DOHH2 (cell line): ENCODE results near the gene TCP10L.

ENCODE experiments used
- H3F3A ChIP-seq: fragments of 200-600 bp; sonication (generic), shearing (Covaris generic); 2 replicates; pipeline ENCODE4 v1.6.0; 2016; ENCODE audit warnings: antibody characterized with exemption, mild to moderate bottlenecking; ENCODE audit not compliant: control insufficient read depth, insufficient read depth
- H3K27ac ChIP-seq: fragments of 200-600 bp; sonication (generic); 2 replicates; pipeline ENCODE4 v1.5.1; 2014; ENCODE audit warnings: low read depth, mild to moderate bottlenecking, low read length, moderate library complexity
- H3K27me3 ChIP-seq: fragments of 200-600 bp; sonication (generic); 2 replicates; pipeline ENCODE4 v1.6.1; 2014; ENCODE audit warnings: mild to moderate bottlenecking, low read length, mixed read lengths; ENCODE audit not compliant: control insufficient read depth
- H3K36me3 ChIP-seq: fragments of 200-600 bp; sonication (generic); 2 replicates; pipeline ENCODE4 v1.6.1; 2014; ENCODE audit warnings: mild to moderate bottlenecking, low read length, moderate library complexity, mixed read lengths; ENCODE audit not compliant: control insufficient read depth
- H3K4me1 ChIP-seq: fragments of 200-600 bp; sonication (generic); 2 replicates; pipeline ENCODE4 v1.6.1; 2014; ENCODE audit warnings: mild to moderate bottlenecking, low read length, mixed read lengths; ENCODE audit not compliant: control insufficient read depth
- H3K4me2 ChIP-seq: fragments of 200-600 bp; sonication (generic); 2 replicates; pipeline ENCODE4 v1.6.0; 2014; ENCODE audit warnings: mild to moderate bottlenecking, low read length, moderate library complexity
- H3K4me3 ChIP-seq: fragments of 200-600 bp; sonication (generic); 2 replicates; pipeline ENCODE4 v1.5.1; 2014; ENCODE audit warnings: mild to moderate bottlenecking, low read length, mixed read lengths
- H3K79me2 ChIP-seq: fragments of 200-600 bp; sonication (generic); 2 replicates; pipeline ENCODE4 v1.6.1; 2014; ENCODE audit warnings: mild to moderate bottlenecking, low read length, mixed read lengths; ENCODE audit not compliant: control insufficient read depth
- H3K9me2 ChIP-seq: fragments of 200-600 bp; sonication (generic); replicated peaks from 2 replicates; pipeline ENCODE4 v1.6.1; 2014; ENCODE audit warnings: mild to moderate bottlenecking, low read length, mixed read lengths; ENCODE audit not compliant: control insufficient read depth
- H3K9me3 ChIP-seq: fragments of 200-600 bp; sonication (generic); 2 replicates; pipeline ENCODE4 v1.6.1; 2014; ENCODE audit warnings: antibody characterized with exemption, low read length, mixed read lengths; ENCODE audit not compliant: control insufficient read depth, insufficient read depth
- H4K20me1 ChIP-seq: fragments of 200-600 bp; sonication (generic); 2 replicates; pipeline ENCODE4 v1.6.0; 2014; ENCODE audit warnings: low read depth, mild to moderate bottlenecking, antibody characterized with exemption, low read length, moderate library complexity; ENCODE audit not compliant: control insufficient read depth, insufficient read depth
- CTCF ChIP-seq: fragments of 200-600 bp; sonication (generic); IDR thresholded peaks from one replicate; pipeline ENCODE4 v1.5.1; 2014; ENCODE audit warnings: antibody characterized with exemption, mild to moderate bottlenecking, low read depth, low read length; ENCODE audit not compliant: poor library complexity, severe bottlenecking
- EZH2phosphoT487 ChIP-seq: fragments of 200-600 bp; sonication (generic); IDR thresholded peaks from 2 replicates; pipeline ENCODE4 v1.6.1; 2017; ENCODE audit warnings: borderline replicate concordance, mild to moderate bottlenecking, antibody characterized with exemption, low read length, moderate library complexity, mixed read lengths

TCP10L gene

GRCh38 chr21:32576011-32576410, 9.3 kb downstream of the TCP10L start:
- H4K20me1 ChIP-seq = no peaks in the 10 kb centered on the region
- H3K4me1 ChIP-seq = no peaks in the 10 kb centered on the region; the same call in 1 of the 2 replicates
- H3K27ac ChIP-seq = no peak overlapping the region
- no peak for TF ChIP-seq CTCF
- no peak for TF ChIP-seq EZH2phosphoT487
- no peaks in the 10 kb centered on the region for H3K27me3 ChIP-seq
- H3K9me3 ChIP-seq = no peaks in the 10 kb centered on the region
- H3K4me2 ChIP-seq = no peak overlapping the region
- no peak overlapping the region for H3K4me3 ChIP-seq
- H3F3A ChIP-seq = no peaks in the 10 kb centered on the region
- H3K79me2 ChIP-seq = no peaks in the 10 kb centered on the region
- H3K36me3 ChIP-seq = no peaks in the 10 kb centered on the region
- no peaks in the 10 kb centered on the region for H3K9me2 ChIP-seq

DNA sequence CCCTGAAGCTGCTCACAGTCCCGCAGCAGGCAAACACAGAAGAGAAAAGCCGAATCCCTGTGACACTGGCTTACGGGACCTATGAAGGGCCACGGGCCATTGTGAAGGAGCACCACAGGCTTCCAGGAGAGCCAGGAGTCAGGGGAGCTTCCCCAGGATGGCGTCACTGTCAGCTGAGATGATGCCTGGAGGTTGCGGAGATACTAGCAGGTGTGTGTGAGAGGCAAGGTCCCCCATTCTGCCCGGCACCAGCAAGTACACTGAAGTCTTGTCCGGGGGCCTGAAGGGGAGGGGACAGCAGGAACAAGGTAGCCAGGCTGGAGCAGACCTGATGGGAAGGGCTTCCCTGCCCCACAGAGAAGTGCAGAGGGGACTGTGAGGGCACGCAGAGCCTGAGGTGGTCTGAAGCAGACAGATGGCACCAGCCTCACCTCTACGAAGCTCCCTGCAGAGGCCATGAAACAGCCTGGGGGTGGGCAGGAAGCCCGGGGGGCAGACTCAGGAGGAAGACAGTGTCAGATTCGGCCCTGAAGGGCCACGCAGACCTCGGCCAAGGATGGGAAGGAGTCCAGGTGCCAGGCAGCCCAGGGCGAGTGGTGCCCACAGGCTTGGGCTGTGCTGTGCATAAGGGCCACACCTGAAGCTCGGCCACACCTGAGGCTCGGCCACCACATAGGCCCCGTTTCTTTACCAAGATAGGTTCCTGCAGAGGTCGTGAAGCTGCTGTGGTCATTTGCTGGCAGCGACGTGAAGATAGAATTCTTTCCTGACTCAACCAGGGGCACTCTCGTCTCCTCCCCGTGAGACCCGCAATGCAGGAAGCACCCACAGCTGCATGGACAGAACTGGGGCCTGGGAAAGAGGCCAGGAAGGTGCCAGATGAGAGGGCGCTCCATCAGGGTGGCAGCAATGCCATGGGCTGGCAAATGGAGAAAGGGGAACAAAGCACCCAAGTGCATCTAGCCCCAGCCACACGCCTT, 10.1 kb downstream of the TCP10L start:
- Histone ChIP-seq H3K27ac (no peak overlapping the region), H3K4me1 (peaks cover under 1% of the 10 kb centered on the region), H3F3A (no peaks in the 10 kb centered on the region), H3K4me2 (no peak overlapping the region), H3K79me2 (no peaks in the 10 kb centered on the region), H3K9me3 (no peaks in the 10 kb centered on the region), H3K36me3 (no peaks in the 10 kb centered on the region), H3K4me3 (no peak overlapping the region), H3K9me2 (no peaks in the 10 kb centered on the region), H4K20me1 (no peaks in the 10 kb centered on the region), H3K27me3 (no peaks in the 10 kb centered on the region)
- TF ChIP-seq EZH2phosphoT487 (no peak), CTCF (no peak)

DNA sequence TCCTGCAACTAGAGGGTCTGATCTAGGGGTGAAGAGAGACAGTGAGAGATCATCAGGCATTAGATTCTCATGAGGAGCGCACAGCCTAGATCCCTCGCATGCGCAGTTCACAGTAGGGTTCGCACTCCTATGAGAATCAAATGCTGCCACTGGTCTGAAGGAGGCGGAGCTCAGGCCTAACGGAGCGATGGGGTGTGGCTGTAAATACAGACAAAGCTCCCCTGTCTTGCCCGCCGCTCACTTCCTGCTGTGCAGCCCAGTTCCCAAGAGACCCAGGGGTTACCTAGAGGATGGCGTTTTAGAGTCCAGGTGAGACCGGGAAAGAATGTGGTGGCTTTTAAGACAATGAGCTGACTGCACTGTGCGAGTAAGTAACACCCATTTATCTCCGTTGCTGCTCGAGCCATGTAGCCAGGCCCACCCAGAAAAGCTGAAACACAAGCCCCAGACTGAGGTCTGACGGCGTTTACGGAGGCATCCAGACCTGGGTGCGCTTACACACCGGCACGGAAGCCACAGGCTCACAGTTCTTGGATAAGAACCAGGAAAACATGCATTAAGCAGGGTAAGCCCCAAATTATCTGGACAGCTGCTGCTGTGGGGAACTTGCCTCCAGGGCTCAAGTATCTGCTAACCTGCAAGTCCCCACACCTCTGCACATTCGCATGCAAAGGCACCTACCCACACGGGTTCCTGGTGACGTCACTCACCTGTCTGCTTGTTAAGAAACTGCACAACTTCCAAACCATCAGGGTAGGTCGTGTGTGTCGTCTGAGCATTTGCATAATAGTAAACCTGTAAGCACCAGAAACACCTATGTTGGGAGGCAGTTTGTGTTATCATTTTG, 12.5 kb downstream of the TCP10L start:
- Histone ChIP-seq H3K4me1 (peaks cover 13% of the 10 kb centered on the region), H3K27me3 (peaks cover 11% of the 10 kb centered on the region), H3K36me3 (no peaks in the 10 kb centered on the region), H3K9me2 (no peaks in the 10 kb centered on the region), H3F3A (no peaks in the 10 kb centered on the region), H3K27ac (no peak overlapping the region), H3K4me2 (no peak overlapping the region), H3K9me3 (no peaks in the 10 kb centered on the region), H3K4me3 (no peak overlapping the region), H3K79me2 (no peaks in the 10 kb centered on the region), H4K20me1 (no peaks in the 10 kb centered on the region)
- TF ChIP-seq CTCF (no peak), EZH2phosphoT487 (no peak)
